ENCODE measurements around the gene PHLDB2. TPM values are rescaled to one million over a fixed set of nuclear protein-coding genes. Genes with fewer than 3 reads are reported as not detected.

PHLDB2 gene
- polyA plus RNA-seq, 1 donor (not counting 4 experiments of a cell fraction or from before 2014, with no cell fraction given), result 150 TPM

DNA sequence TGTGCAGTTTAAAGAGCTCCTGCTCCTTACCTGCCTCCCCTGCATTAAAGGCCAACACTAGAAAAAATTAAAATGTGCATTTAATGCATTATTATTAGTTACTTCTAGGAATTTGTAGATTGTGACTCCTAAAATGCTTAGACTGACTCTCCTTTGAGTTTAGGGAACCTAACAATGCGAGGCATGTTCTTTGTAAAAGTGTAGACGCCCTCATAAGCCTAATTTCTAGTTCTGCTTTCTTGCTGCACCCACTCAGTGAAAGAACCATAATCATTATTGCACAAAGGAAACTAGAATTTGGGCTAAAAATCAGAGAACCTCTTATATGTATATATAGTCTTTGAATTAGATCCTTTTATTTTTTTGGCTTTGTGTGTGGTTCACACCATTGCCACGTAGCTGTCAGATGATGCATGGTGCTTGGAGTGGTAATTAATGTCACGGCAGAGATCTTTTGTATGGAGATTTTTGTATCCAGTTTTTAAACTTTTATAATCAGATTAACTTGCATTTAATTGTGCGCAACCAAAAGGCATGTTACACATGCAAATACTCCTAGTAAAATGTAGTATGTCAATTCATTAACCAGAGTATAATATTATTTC is 120.5 kb downstream of the PHLDB2 start:
- Histone ChIP-seq H3K79me2 (ENCODE audit: control insufficient read depth, insufficient read depth, low read length) (peaks cover 20% of the 10 kb centered on the region), H3K4me3 (ENCODE audit: control insufficient read depth in 2 of 3, extremely low read depth in 1 of 3, insufficient read depth in 2 of 3, low read depth in 1 of 3, low read length in 3 of 3) (peak overlapping the region; percentile 72 to 84 (median 81)), H3K9me1 (ENCODE audit: control insufficient read depth, extremely low read depth, insufficient read depth, low read length) (no peaks in the 10 kb centered on the region), H3K27ac (ENCODE audit: control insufficient read depth, insufficient read depth, low read length) (peak overlapping the region; percentile 68), H3K9me3 (ENCODE audit: control insufficient read depth, low read depth, low read length) (no peaks in the 10 kb centered on the region), H3K36me3 (ENCODE audit: control insufficient read depth in 2 of 2, extremely low read depth in 1 of 2, insufficient read depth in 2 of 2, low read length in 2 of 2) (peaks cover 0 to 6% of the 10 kb centered on the region in 2 experiments), H4K20me1 (ENCODE audit: control insufficient read depth, extremely low read depth, insufficient read depth, low read length) (no peaks in the 10 kb centered on the region), H3K4me2 (ENCODE audit: control insufficient read depth, extremely low read depth, insufficient read depth, low read depth, low read length) (peak overlapping the region; percentile 73), H3K27me3 (ENCODE audit: control insufficient read depth, extremely low read depth, insufficient read depth, low read length) (no peaks in the 10 kb centered on the region), H3K4me1 (ENCODE audit: control insufficient read depth, extremely low read depth, insufficient read depth, low read length) (peaks cover 8% of the 10 kb centered on the region), H3K9ac (ENCODE audit: control insufficient read depth, extremely low read depth, insufficient read depth, low read length) (peak overlapping the region; percentile 84), H2AFZ (ENCODE audit: control insufficient read depth, low read length) (peak overlapping the region; percentile 90)
- dilution Hi-C loops (cut with MboI; ENCODE audit: extremely low pct_ligation_motif_present, low sequenced_read_pairs), result no loop called here
- DNase-seq (ENCODE audit: low read depth, low spot score) (no peak), FAIRE-seq (peak; percentile 36)
- TF ChIP-seq, protein P1, sequence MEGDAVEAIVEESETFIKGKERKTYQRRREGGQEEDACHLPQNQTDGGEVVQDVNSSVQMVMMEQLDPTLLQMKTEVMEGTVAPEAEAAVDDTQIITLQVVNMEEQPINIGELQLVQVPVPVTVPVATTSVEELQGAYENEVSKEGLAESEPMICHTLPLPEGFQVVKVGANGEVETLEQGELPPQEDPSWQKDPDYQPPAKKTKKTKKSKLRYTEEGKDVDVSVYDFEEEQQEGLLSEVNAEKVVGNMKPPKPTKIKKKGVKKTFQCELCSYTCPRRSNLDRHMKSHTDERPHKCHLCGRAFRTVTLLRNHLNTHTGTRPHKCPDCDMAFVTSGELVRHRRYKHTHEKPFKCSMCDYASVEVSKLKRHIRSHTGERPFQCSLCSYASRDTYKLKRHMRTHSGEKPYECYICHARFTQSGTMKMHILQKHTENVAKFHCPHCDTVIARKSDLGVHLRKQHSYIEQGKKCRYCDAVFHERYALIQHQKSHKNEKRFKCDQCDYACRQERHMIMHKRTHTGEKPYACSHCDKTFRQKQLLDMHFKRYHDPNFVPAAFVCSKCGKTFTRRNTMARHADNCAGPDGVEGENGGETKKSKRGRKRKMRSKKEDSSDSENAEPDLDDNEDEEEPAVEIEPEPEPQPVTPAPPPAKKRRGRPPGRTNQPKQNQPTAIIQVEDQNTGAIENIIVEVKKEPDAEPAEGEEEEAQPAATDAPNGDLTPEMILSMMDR (optimal IDR thresholded peaks at IDR 0.05 in 1 of 3, IDR thresholded peaks at IDR 0.05 in 1 of 3, conservative IDR thresholded peaks at IDR 0.05 in 1 of 3; ENCODE audit: extremely low read depth in 1 of 3, insufficient read depth in 2 of 3, low read length in 3 of 3), result no peak
- TF ChIP-seq EZH2 (IDR thresholded peaks at IDR 0.05; ENCODE audit: low read length), result no peak

DNA sequence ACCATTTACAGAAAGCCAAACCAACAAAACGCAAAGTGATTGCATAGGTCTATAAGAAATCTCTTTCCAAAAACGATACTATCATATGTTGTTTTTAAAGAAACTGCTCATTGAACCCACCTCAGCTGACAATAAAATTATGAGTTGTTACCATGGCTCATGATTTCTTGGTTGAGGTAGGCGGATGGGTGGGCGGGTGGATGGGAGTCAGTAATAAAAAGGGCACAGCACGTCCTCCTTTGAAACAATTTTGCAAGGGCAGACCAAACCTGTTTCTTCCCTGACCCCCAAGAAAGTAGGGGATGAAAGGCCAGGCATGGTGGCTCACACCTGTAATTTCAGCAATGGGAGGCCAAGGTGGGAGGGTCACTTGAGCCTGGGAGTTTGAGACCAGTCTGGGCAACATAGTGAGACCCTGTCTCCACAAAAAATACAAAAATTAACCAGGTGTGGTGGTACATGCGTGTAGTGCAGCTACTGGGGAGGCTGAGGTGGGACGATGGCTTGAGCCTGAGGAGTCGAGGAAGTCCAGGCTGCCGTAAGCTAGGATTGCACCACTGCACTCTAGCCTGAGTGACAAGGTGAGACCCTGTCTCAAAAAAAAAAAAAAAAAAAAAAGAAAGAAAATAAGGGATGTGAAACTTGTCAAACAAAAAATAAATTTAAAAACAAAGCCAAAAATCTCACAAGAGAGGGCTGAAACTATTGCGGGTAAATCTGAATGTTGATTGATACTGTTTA is 121.8 kb downstream of the PHLDB2 start:
- TF ChIP-seq EZH2 (IDR thresholded peaks at IDR 0.05; ENCODE audit: low read length), result no peak
- TF ChIP-seq, protein P1 (optimal IDR thresholded peaks at IDR 0.05 in 1 of 3, IDR thresholded peaks at IDR 0.05 in 1 of 3, conservative IDR thresholded peaks at IDR 0.05 in 1 of 3; ENCODE audit: extremely low read depth in 1 of 3, insufficient read depth in 2 of 3, low read length in 3 of 3), result no peak
- peaks cover 0 to 6% of the 10 kb centered on the region in 2 experiments for H3K36me3 ChIP-seq (ENCODE audit: control insufficient read depth in 2 of 2, extremely low read depth in 1 of 2, insufficient read depth in 2 of 2, low read length in 2 of 2)

More for the DNA sequence above, 121.8 kb downstream of the PHLDB2 start:
- Histone ChIP-seq H2AFZ (ENCODE audit: control insufficient read depth, low read length) (no peak overlapping the region), H3K27me3 (ENCODE audit: control insufficient read depth, extremely low read depth, insufficient read depth, low read length) (no peaks in the 10 kb centered on the region), H3K4me2 (ENCODE audit: control insufficient read depth, extremely low read depth, insufficient read depth, low read depth, low read length) (peak overlapping the region; percentile 73), H3K9me3 (ENCODE audit: control insufficient read depth, low read depth, low read length) (no peaks in the 10 kb centered on the region), H3K79me2 (ENCODE audit: control insufficient read depth, insufficient read depth, low read length) (peaks cover 20% of the 10 kb centered on the region), H3K4me1 (ENCODE audit: control insufficient read depth, extremely low read depth, insufficient read depth, low read length) (peaks cover 8% of the 10 kb centered on the region), H4K20me1 (ENCODE audit: control insufficient read depth, extremely low read depth, insufficient read depth, low read length) (no peaks in the 10 kb centered on the region), H3K27ac (ENCODE audit: control insufficient read depth, insufficient read depth, low read length) (no peak overlapping the region), H3K9ac (ENCODE audit: control insufficient read depth, extremely low read depth, insufficient read depth, low read length) (no peak overlapping the region), H3K9me1 (ENCODE audit: control insufficient read depth, extremely low read depth, insufficient read depth, low read length) (no peaks in the 10 kb centered on the region), H3K4me3 (ENCODE audit: control insufficient read depth in 2 of 3, extremely low read depth in 1 of 3, insufficient read depth in 2 of 3, low read depth in 1 of 3, low read length in 3 of 3) (no peak overlapping the region)
- no peak for DNase-seq (ENCODE audit: low read depth, low spot score)
- dilution Hi-C loops (cut with MboI; ENCODE audit: extremely low pct_ligation_motif_present, low sequenced_read_pairs), result no loop called here
- FAIRE-seq, result no peak

Data from keratinocyte (primary cell).